Activated naive CD4-positive, alpha-beta T cell treated with anti-CD3 and anti-CD28 coated beads, Interleukin-2, amount 50 U/mL, for 72 hours (primary cell): ENCODE data around the gene SREBF2. TPM values are rescaled to one million over a fixed set of nuclear protein-coding genes. Genes with fewer than 3 reads are reported as not detected.

Experiments used
- ATAC-seq, 2 donors: fragments of 150-1000 bp; cut with Tn5 transposase; 2 replicates each; pipeline ENCODE4 v1.10.0; 2021; ENCODE audit warnings: mild to moderate bottlenecking in 2 of 2, moderate library complexity in 2 of 2
- DNase-seq, 2 donors: peaks; one replicate each; pipeline ENCODE4 v3.0.0; 2021 to 2022; ENCODE audit warnings: low spot score in 2 of 2
- H3K27ac Mint-ChIP-seq, 2 donors: one replicate each; pipeline ENCODE4 v1.8.0; 2022; ENCODE audit warnings: mild to moderate bottlenecking in 2 of 2, mixed read lengths in 2 of 2
- H3K36me3 Mint-ChIP-seq, 2 donors: one replicate each; pipeline ENCODE4 v1.8.0; 2022; ENCODE audit warnings: mixed read lengths in 2 of 2
- H3K9me3 Mint-ChIP-seq, 2 donors: one replicate each; pipeline ENCODE4 v1.8.0; 2022; ENCODE audit warnings: mixed read lengths in 2 of 2
- total RNA-seq, 2 donors: library from RNA; stranded (reverse); gene quantifications; one replicate each; pipeline ENCODE4 v1.2.3, GENCODE V29; 2022

Gene SREBF2
- total RNA-seq, 2 donors from 2014 or later: 162 to 163 TPM

DNA sequence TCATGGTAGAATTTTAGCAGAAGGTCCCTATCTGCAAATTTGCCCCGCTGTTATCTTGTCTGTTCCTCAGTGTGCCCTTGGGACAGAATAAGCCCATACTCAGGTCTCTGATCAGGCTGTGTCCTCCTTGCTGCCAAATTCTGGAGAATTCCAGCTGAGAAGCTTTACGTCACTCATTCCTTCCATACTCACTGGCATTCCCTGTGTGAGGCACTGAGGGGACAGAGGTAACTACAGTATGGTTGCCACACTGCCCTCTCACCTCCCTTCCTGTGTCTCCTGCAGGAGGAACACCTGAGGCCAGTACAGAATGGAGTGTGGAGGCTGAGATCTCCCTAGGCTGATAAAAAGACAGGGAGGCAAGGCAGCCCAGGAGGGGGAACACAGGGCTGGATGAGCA, 50.5 kb downstream of the SREBF2 start:
- no peak for DNase-seq
- Mint-ChIP-seq H3K27ac (peak overlapping the region; percentile 16 to 25), H3K36me3 (peaks cover 35 to 59% of the 10 kb centered on the region in 2 donors), H3K9me3 (no peaks in the 10 kb centered on the region)
- ATAC-seq: no peak

DNA sequence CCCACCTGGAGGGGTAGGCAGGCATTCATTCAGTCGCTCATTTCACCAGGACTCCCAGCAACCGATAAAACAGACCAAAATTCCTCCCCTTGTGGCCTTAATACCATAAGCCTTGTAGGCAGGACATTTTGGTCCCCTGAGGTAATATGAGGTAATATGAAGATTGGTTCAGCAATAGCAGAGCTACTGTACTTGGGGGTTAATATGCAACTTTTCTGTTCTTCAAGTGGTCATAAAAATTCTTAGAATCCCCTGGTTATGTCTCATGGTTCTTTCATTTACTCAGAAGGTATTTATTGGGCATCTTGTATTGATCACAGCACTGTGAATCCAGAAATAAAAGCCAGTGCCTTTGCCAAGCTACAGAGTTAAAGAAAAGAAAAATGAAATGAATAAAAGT, 52.2 kb downstream of the SREBF2 start:
- Mint-ChIP-seq H3K9me3 (no peaks in the 10 kb centered on the region), H3K36me3 (peaks cover 27 to 50% of the 10 kb centered on the region in 2 donors), H3K27ac (no peak overlapping the region)
- DNase-seq (no peak), ATAC-seq (no peak)

DNA sequence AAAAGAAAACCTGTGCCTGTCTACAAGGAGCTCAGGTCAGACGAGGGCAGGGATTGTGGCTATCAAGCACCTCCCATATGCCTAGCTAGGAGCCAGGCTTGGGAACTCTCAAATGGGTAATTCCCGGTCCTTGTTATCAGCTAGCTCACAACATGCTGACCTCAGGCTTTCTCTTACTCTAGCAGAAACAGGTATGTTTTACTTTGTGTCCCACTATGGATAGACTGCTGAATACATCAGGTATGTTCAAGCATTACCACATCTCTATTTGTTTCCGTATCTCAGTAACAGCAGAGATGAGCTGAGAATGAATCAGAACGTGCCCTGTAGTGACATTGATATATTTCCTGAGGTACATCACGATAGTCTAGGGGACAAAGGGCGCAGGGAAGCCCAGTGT, 52.6 kb downstream of the SREBF2 start:
- Mint-ChIP-seq H3K27ac (no peak overlapping the region), H3K9me3 (no peaks in the 10 kb centered on the region), H3K36me3 (peaks cover 27 to 50% of the 10 kb centered on the region in 2 donors)
- ATAC-seq: peak in 1 of 2 donors; percentile 22
- no peak for DNase-seq

DNA sequence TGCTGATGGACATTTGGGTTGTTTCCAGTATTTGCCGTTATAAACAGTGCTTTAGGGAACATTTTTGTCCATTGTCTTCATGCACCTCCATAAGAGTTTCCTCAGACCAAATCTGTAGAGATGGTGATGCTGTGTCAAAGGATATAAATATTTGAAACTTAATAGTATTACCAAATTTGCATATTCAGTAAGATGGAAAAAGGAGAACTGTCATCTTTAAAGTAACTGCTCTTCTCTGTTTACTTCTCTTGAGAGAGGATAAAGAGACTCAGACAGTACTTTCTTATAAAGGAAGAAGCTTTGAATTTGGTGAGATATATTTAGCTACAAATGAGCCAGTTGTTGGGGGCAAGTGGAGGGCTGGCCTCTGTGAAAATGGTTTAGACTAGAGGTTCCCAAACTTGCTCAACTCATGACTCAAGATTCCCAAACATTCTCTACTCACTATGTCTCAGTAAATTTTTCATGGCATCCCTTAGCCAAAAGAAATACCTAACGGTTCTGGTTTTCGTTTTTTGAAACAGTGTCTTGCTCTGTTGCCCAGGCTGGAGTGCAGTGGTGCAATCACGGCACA, 55.8 kb downstream of the SREBF2 start:
- ATAC-seq (no peak), DNase-seq (no peak)
- H3K27ac Mint-ChIP-seq: no peak overlapping the region
- H3K36me3 Mint-ChIP-seq: peaks cover 24 to 35% of the 10 kb centered on the region in 2 donors
- H3K9me3 Mint-ChIP-seq: no peaks in the 10 kb centered on the region

DNA sequence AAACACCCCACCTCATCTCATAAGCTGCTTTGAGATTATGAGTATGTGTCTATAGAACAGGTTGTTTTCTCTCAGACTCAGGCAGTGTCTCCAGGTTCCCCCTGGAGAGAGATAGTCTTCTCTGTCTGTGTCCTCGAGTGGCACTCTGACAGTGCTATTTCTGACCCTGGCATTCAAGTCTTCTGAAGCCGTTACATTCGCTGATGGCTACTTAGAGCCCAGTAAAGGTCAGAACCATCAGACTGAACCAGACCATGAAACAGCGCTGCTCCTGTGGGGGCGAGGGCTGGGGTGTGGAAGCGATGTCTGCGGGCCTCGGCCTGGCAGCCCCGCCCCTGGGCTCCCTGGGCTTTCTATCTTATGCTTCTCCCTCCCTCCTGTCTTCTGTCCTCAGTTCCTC, 58.5 kb downstream of the SREBF2 start:
- no peak for ATAC-seq
- H3K9me3 Mint-ChIP-seq: no peaks in the 10 kb centered on the region
- DNase-seq: no peak
- H3K27ac Mint-ChIP-seq: peak overlapping the region in 1 of 2 donors; percentile 60
- H3K36me3 Mint-ChIP-seq: peaks cover 18 to 28% of the 10 kb centered on the region in 2 donors

DNA sequence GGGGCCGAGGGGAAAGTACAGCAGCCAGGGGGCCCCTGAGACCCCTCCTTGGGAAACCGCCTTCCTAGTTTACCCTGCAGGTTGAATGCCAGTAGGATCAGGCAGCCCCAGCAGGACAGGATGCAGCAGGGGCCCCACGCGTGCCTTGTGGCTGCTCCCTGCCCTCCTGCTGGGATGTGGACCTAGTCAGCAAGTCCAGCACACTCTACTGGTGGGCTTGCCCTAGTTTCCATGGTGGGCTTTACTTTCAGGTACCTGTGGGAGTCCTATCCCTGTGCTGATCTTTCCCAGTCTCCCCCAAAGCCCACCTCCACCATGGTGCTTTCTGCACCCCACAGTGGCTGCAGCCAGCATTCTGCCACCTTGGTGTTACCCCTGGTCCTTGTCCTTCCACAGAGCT, 59.8 kb downstream of the SREBF2 start:
- no peak for DNase-seq
- ATAC-seq: no peak
- peaks cover 15 to 18% of the 10 kb centered on the region in 2 donors for H3K36me3 Mint-ChIP-seq
- peak overlapping the region; percentile 42 to 50 for H3K27ac Mint-ChIP-seq
- H3K9me3 Mint-ChIP-seq: no peaks in the 10 kb centered on the region

DNA sequence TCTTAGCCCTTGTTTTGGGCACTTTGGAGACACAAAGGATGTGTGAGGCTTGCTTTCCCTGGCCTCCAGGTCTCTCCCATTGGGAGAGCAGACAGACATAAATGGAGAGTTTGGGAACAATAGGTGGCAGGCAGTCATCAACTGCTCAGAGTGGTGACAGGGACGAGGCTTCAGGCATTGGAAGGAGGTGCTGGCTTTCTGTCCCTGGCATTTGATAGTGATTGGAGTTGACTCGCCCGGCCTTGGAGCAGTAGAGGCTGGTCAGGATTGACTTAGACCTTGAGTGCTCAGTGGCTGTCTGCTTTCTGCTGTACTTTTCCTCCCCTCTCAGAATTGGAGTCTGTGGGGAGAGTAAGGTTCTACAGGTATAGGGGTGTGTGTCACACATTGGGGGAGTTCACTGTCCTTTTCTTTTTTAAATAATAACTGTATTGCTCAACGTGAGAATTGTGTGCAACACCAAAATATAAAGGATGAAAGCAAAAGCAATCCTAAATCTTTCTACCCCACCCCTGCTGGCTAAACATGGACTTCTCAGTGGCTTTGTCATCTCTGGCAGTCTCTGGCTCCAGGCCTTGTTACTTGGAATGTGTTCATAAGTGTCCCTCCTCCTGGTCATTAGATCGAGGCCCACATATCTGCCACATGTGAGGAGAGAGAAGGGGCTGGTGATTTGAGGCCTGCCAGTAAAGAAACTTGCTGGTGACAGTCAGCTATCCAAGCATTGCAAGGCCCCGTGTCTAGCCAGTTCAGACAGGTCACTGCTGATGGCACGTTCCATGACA, 60.9 kb downstream of the SREBF2 start:
- H3K27ac Mint-ChIP-seq: peak overlapping the region in 1 of 2 donors; percentile 42
- ATAC-seq (no peak), DNase-seq (no peak)
- H3K36me3 Mint-ChIP-seq: peaks cover 6 to 18% of the 10 kb centered on the region in 2 donors
- no peaks in the 10 kb centered on the region for H3K9me3 Mint-ChIP-seq

DNA sequence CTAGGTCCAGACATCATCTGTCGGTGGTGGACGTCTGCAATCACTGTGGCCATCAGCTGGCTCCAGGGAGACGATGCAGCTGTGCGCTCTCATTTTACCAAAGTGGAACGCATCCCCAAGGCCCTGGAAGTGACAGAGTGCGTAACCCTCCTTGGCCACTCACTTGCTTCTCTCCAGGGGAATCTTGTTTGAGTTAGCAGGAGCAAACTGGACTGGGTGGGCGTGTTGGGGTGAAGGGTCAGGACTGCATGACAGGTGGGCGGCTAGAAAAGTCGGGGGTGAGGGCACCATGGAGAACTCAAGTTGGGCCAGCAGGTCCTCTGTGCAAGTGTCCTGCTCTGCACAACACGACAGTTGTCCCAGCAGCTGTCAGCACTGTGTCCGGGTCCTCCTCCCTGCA, 65.7 kb downstream of the SREBF2 start:
- Mint-ChIP-seq H3K9me3 (no peaks in the 10 kb centered on the region), H3K36me3 (no peaks in the 10 kb centered on the region), H3K27ac (no peak overlapping the region)
- DNase-seq (no peak), ATAC-seq (no peak)

DNA sequence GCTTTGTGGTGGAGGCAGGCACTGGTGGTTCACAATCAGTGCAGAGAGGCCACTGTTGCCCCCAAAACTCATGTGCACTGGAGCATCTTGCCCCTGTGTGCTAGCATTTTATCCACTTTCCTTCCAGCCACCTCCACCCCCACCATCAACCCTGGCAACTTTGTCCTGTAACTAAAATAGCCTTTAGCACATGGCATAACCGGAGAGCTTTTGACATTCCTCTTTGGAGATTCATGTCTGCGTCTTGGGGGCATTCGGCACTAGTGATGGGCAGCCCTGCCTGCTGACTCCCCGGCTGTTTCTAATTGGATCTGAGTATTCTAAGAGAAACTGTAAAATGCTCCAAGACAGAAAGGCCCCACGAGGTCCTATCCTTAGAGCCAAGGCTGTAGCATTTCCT, 66.2 kb downstream of the SREBF2 start:
- no peak overlapping the region for H3K27ac Mint-ChIP-seq
- no peaks in the 10 kb centered on the region for H3K9me3 Mint-ChIP-seq
- H3K36me3 Mint-ChIP-seq: no peaks in the 10 kb centered on the region
- DNase-seq (no peak), ATAC-seq (no peak)

DNA sequence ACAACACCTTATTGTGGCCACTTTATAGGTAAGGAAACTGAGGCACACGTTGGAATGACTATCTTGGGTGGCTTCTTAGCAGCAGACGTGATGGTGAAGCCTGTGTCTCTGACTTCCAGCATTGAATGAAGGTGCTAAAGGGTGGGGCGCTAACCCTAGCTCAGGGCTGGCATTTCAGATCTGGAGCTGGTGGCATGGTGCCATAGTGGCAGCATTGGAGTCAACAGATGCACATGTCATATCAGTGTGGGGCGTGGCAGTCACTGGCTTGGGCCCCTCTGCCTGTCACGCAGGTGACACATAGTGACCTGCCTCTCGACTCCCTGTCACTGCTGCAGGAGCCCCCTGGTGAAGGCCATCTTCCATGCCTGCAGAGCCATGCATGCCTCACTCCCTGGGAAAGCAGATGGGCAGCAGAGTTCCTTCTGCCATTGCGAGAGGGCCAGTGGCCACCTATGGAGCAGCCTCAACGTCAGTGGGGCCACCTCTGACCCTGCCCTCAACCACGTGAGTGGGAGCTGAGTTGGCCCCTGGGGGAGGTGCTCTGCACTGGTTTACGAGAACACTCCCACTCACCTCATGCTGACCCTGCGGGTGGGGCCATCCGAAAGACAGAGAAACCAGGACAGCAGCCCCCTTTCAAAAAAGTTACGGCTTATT, 67.2 kb downstream of the SREBF2 start:
- H3K9me3 Mint-ChIP-seq: no peaks in the 10 kb centered on the region
- peak overlapping the region in 1 of 2 donors; percentile 27 for H3K27ac Mint-ChIP-seq
- no peaks in the 10 kb centered on the region for H3K36me3 Mint-ChIP-seq
- ATAC-seq: no peak
- DNase-seq: no peak

DNA sequence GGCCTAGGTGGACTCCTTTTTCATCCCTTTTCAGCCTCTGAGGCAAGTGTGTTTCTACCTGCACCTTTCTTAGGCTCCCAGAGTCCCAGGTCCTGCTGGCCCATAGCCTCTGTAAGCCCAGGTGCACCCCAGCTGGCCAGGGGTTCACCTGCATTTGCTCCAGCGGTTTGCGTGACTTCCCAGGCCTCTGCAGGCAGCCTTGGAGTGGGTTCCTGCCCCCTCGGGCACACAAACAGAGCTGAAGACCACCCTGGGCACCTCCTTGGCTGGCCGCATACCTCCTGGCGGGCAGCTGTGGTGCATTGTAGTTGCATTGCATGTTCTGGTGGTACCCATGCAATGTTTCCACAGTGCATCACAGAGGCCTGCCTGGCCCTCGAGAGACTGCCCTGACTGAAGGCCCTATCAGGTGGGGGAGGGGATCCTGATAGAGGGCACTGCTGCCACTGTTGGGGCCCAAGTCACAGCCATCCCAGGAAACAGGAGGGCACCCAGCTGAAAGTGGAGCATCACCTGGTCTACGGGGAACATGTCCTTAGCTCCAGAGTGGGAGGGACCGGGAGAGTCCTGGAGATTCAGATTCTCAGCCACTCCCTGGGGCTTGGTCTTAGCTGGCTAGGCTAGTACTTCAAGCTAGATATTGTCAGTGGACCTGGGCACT, 67.9 kb downstream of the SREBF2 start:
- ATAC-seq (no peak), DNase-seq (no peak)
- Mint-ChIP-seq H3K27ac (peak overlapping the region in 1 of 2 donors; percentile 27), H3K9me3 (no peaks in the 10 kb centered on the region), H3K36me3 (no peaks in the 10 kb centered on the region)

DNA sequence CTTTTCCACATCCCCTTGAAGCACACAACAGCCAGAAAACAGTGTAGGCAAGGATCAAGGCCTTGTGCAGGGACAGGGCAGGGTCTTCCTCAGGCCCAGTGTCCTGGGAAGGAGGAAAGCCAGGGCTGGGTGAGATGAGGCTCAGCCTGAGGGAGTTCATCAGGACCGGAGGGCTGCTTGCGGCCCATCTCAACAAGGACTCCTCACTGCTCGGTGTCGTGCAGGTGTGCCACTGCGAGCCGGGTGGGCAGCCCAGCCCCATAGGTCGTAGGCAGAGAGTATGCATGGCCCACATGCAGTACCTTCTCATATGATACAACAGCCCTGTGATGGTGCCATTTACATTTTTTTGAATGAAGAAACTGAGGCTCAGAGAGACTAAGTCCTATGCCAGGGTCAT, 69.1 kb downstream of the SREBF2 start:
- Mint-ChIP-seq H3K27ac (peak overlapping the region; percentile 44 to 61), H3K36me3 (no peaks in the 10 kb centered on the region), H3K9me3 (no peaks in the 10 kb centered on the region)
- ATAC-seq (no peak), DNase-seq (no peak)

DNA sequence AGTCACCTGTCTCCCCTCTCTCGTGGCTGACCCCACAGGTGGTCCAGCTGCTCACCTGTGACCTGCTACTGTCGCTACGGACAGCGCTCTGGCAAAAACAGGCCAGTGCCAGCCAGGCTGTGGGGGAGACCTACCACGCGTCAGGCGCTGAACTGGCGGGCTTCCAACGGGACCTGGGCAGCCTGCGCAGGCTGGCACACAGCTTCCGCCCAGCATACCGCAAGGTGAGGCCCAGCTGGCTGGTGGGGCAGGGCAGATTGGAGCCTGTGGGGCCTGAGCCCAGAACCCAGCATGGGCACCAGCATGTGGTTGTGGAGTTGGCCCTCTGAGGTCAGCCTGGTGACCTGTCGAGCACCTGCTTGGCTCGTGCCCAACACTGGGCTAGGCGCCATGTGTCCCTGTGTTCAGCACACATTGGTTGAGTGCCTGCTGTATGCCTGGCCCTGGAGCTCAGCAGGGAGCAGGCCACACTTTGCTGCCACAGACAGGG, 70.1 kb downstream of the SREBF2 start:
- DNase-seq (no peak), ATAC-seq (no peak)
- Mint-ChIP-seq H3K36me3 (no peaks in the 10 kb centered on the region), H3K27ac (peak overlapping the region in 1 of 2 donors; percentile 62), H3K9me3 (no peaks in the 10 kb centered on the region)

DNA sequence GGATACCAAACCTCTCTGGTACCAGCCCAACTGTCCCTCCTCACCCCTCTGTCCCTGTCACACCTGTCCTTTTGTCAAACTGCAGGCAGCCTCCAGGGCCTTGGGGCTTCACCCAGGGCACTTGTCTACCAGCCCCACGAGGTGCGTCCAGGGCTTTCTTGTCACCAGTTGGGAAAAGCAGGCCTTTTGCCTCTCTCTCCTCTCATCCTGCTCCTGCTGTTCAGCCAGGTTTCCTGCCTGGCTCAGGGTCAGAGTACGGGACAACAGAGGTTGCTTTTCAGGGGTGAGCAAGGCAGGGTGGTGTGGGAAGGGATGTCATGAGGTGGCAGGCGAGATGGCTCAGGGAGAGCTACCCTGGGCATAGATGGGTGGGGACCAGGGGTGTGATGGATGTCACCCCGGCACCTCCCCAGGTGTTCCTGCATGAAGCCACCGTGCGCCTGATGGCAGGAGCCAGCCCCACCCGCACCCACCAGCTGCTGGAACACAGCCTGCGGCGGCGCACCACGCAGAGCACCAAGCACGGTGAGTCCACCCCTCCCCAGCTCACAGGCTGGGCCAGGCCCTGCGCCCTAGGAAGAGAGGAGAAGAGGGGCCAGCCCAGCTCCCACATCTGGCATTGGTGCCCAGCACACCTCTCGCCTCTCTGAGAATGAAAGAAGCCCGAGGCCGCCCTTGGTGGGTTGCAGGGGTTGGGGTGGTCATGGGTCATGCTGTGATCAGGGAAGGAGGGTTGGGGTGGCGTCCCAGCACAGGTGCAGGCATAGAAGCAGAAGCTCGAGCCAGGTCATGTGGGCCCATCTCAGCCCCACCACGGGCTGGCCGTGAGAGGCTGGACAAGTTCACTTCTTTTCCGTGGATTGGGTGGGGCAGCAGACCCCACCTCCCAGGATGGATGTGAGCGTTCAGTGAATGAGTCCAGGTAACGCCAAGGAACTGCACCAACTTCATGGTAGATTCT, 71.8 kb downstream of the SREBF2 start:
- Mint-ChIP-seq H3K36me3 (no peaks in the 10 kb centered on the region), H3K9me3 (no peaks in the 10 kb centered on the region), H3K27ac (peak overlapping the region; percentile 62 to 80)
- ATAC-seq (no peak), DNase-seq (no peak)

DNA sequence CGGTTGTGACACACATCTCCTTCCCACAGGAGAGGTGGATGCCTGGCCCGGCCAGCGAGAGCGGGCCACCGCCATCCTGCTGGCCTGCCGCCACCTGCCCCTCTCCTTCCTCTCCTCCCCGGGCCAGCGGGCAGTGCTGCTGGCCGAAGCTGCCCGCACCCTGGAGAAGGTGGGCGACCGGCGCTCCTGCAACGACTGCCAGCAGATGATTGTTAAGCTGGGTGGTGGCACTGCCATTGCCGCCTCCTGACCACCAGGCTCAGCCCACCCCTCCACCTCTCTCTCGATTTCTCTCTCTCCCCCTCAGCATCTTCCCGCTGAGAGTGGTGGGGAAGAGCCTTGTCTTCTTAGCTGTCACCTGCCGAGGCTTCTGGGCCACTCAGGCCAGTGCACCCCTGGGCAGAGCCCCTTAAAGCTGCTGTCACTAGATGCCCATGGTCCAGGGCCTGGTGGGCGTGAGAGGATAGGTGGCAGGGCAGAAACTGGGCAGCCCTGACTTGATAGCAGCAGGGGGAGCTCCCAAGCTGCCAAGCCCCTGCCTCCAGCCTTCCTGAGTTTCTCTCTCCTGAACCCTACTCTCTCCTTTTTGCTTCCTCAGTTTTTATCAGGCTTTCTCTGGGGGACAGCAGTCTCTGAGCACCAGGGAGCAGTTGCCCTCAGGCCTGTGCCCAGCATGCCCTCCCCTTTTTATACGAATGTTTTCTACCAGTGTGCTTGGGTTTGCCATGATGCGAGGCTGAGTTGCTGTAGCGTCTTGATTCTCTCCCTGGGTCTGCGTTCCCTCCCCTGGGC, 72.7 kb downstream of the SREBF2 start:
- no peak for DNase-seq
- no peaks in the 10 kb centered on the region for H3K9me3 Mint-ChIP-seq
- H3K27ac Mint-ChIP-seq: peak overlapping the region; percentile 61 to 62
- H3K36me3 Mint-ChIP-seq: no peaks in the 10 kb centered on the region
- ATAC-seq: no peak
